ENCODE results near the gene MVK. TPM values are rescaled to one million over a fixed set of nuclear protein-coding genes. Genes with fewer than 3 reads are reported as not detected.

MVK gene
- total and polyA plus RNA-seq, 4 donors, result 34.9 to 50.3 (median 41.4) TPM

GRCh38 chr12:109557200-109557599 is 16.4 kb upstream of the MVK start (continued):
- TF ChIP-seq MAX (IDR thresholded peaks at IDR 0.05) (no peak), ZBTB33 (IDR thresholded peaks at IDR 0.05) (no peak), FOXA1 (IDR thresholded peaks at IDR 0.05) (no peak), YY1 (IDR thresholded peaks at IDR 0.05) (no peak), SP1 (IDR thresholded peaks at IDR 0.05) (peak; percentile 84), RXRA (IDR thresholded peaks at IDR 0.05) (peak; percentile 73 to 98)

GRCh38 chr12:109557805-109558204 is 15.8 kb upstream of the MVK start:
- 92% methylated on average over 12 of the region's 12 CpGs for WGBS
- H3K27ac ChIP-seq (ENCODE audit: low read depth in 1 of 2, low read length in 2 of 2), result peak overlapping the region; percentile 8 to 42
- TF ChIP-seq MAX (IDR thresholded peaks at IDR 0.05), result no peak
- TF ChIP-seq ATF3 (IDR thresholded peaks at IDR 0.05), result no peak
- TF ChIP-seq JUND (IDR thresholded peaks at IDR 0.05), result no peak
- TF ChIP-seq RXRA (IDR thresholded peaks at IDR 0.05), result no peak
- no peak for TF ChIP-seq HNF4A (conservative IDR thresholded peaks at IDR 0.05)
- TF ChIP-seq REST (IDR thresholded peaks at IDR 0.05), result no peak
- TF ChIP-seq NR2F2 (IDR thresholded peaks at IDR 0.05), result no peak
- no peak for TF ChIP-seq YY1 (IDR thresholded peaks at IDR 0.05)
- no peak for TF ChIP-seq FOXA1 (IDR thresholded peaks at IDR 0.05)
- TF ChIP-seq CTCF (IDR thresholded peaks at IDR 0.05; ENCODE audit: low read depth, low read length, missing input control), result no peak
- TF ChIP-seq RAD21 (IDR thresholded peaks at IDR 0.05), result no peak
- TF ChIP-seq ZBTB33 (IDR thresholded peaks at IDR 0.05), result no peak
- no peak for TF ChIP-seq SP1 (IDR thresholded peaks at IDR 0.05)
- no peak for TF ChIP-seq FOXA2 (IDR thresholded peaks at IDR 0.05)
- no peak for TF ChIP-seq EGR1 (IDR thresholded peaks at IDR 0.05; ENCODE audit: low read depth in 2 of 2)
- no peak overlapping the region for H3K9ac ChIP-seq (ENCODE audit: low read depth in 1 of 2, low read length in 2 of 2)
- H3K27me3 ChIP-seq (ENCODE audit: control insufficient read depth in 4 of 4, insufficient read depth in 4 of 4, low read length in 3 of 4), result no peaks in the 10 kb centered on the region
- no peaks in the 10 kb centered on the region for H3K9me3 ChIP-seq (ENCODE audit: control insufficient read depth in 4 of 4, low read length in 3 of 4)
- H3K4me1 ChIP-seq (ENCODE audit: control insufficient read depth in 4 of 4, insufficient read depth in 4 of 4, low read length in 3 of 4), result peaks cover 2 to 62% (median 48%) of the 10 kb centered on the region in 4 donors
- DNase-seq (ENCODE audit: low spot score), result no peak
- H3K4me3 ChIP-seq (ENCODE audit: low read depth in 1 of 3, low read length in 3 of 3), result no peak overlapping the region
- H3K36me3 ChIP-seq (ENCODE audit: control insufficient read depth in 4 of 4, insufficient read depth in 3 of 4, low read depth in 1 of 4, low read length in 3 of 4), result peaks cover 0 to 6% (median 3%) of the 10 kb centered on the region in 4 donors

Data from liver (tissue), 9 donors.